NCI-H2081 (cell line): ENCODE measurements around the gene FNDC8.
"Not testable (repeated sequence)": the region's sequence is repeated elsewhere in the genome, so short reads cannot be mapped to it uniquely, and the experiment has no call there.

Experiments
- DNase-seq, 2 experiments: peaks; one replicate each; lab custom pipeline; 2025; lab: John Stamatoyannopoulos, UW

The FNDC8 gene

DNA sequence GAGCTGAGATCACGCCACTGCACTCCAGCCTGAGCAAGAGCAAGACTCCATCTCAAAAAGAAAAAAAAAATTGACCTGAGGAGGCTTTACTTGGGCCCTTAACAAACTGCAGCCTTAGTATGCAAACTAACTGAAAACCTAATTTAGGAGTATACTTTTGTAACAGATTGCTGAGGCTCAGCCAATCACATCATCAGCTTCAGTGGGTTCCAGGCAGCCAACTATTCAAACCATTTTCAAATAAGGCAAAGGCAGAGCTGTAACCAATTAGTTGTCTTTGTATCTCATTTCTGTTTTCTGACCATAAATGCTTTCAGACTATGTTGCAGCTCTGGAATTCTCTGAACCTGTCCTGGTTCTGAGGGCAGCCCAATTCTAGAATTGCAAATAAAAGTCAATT, 25.7 kb upstream of the FNDC8 start:
- no peak for DNase-seq

DNA sequence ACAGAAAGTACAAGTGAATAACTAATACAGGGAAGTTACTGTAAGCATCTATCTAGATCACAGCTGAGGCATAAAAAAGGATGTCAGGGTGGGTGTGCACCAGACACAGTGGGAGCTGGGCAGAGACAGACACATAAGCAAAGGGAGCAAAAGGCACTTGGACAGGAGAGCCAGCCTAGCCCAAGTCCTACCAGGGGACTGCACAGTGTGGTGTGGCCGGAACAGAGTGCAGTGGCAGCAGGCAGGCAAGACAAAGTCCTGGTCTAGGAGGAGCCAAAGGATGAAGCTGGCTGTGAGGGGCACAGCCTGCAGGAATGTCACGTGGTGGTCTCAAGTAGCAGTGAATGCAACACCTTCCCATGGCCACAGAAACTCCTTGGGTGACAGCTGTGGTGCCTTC, 23.6 kb upstream of the FNDC8 start:
- no peak for DNase-seq

DNA sequence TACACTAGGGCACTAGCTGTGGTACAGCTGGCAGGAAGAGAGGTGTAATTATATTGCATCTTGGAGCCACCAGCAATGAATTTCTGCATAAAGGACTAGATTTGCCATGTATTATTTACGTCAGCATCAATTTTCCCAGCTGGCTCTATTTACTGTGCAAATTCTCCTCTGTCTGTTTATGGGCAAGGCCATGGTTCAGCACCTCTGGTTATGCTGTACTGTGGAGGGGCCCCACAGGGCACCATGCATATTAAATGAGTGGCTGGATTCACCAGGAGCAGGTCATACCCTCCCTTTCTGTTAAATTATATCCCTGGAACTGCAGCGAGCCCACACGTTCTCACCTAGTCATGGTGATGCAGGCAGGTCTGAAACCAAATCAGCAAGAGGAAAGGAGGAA, 21.5 kb upstream of the FNDC8 start:
- peak; percentile 62 to 93 for DNase-seq

DNA sequence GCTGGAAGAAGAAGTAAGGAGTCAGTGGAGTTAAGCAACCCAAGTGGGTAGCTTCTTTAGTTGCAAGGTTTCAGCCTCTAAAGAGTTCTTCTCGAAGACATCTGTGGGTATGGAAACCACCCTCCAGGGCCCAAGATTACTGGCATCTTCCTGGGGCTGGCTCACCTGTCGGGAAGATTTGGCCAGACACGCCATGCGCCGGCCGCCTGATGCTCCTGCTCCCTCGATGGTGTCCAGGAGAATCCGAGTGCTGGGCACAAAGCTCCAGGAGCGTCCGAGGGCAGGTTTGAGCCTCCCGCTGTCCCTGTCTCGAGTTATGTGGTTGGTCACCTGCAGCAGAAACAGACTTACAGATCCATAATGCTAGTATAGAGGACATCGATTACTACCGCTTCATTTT, 20.4 kb upstream of the FNDC8 start:
- DNase-seq = no peak

DNA sequence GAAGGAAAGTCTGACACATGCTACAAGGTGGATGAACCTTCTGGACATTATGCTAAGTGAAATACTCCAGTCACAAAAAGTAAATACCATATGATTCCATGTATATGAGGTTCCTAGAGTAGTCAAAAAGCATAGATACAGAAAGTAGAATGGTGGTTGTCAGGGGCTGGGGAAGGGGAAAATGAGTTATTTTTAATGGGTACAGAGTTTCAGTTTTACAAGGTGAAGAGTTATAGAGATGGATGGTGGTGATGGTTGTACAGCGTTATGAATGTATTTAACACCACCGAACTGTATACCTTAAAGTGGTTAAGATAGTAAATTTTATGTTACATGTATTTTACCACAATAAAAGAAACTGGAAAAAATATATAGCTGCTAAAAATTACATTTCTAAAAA, 19.7 kb upstream of the FNDC8 start:
- DNase-seq = no peak

DNA sequence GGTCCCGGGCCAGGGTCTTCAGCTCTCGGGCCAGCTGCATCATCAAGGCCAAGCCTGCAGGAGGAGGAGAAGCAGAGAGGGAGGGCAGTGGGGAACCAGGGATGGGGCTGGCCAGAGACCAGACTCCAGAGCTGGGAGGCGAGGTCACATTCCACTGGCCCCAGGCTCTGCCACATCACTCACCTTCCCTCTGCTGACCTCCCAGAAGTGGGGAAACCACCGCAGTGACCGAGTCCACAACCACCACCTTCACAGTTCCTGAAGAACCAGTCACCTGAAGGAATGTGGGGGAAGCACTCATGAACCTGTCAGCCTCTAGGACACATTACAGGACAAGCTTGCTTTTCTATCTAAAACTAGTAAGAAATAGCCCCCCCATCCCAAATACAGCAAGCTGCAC, 18.1 kb upstream of the FNDC8 start:
- no peak for DNase-seq

DNA sequence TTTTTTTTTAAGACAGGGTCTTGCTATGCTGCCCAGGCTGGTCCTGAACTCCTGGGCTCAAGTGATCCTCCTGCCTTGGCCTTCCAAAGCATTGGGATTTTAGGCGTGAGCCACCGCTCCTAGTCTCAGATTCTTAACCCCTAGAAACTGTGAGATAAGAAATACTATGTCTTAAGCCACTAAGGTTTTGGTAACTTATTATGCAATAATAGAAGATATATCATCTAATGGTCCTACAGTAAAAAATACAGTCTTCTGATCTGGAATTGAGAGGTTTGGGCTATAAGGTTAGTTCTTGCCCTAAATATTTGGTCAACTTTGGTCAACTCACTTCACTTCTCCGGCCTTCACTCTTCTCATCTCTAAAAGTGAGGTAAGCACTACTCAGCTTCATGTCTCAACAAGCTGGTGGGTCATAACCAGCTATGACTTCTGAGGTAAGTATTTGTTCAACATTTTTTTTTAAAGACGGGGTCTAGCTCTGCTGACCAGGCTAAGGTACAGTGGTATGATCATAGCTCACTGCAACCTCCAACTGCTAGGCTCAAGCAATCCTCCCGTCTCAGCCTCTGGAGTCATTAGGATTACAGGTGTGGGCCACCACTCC, 16.5 kb upstream of the FNDC8 start:
- no peak for DNase-seq

DNA sequence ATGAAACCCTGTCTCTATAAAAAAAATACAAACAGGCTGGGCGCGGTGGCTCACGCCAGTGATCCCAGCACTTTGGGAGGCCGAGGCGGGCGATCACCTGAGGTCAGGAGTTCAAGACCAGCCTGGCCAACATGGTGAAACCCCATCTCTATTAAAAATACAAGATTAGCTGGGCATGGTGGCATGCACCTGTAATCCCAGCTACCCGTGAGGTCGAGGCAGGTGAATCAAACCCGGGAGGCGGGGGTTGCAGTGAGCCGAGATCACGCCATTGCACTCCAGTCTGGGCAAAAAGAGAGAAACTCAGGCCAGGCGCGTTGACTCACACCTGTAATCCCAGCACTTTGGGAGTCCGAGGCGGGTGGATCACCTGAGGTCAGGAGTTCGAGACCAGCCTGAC, 10.6 kb upstream of the FNDC8 start:
- DNase-seq = not testable (repeated sequence)

DNA sequence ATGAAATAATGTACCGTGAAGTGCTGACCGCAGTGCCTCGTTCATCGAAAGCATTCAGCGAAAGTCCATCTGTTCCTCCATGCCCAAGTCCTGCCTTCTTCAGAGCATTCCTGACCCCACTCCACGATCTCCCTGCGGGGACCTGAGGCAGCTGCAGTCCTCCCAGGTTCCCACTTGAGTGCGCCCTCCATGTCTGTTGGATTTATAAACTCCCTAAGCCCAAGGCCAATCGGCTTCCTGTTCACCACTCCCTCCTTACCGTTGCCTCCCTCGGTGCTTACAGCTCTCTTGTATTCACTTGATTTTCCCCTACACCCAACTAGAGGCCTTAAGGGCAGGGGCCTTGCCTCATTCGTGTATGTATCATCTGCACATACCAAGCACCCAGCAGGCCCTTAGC, 4.6 kb upstream of the FNDC8 start:
- DNase-seq = no peak

DNA sequence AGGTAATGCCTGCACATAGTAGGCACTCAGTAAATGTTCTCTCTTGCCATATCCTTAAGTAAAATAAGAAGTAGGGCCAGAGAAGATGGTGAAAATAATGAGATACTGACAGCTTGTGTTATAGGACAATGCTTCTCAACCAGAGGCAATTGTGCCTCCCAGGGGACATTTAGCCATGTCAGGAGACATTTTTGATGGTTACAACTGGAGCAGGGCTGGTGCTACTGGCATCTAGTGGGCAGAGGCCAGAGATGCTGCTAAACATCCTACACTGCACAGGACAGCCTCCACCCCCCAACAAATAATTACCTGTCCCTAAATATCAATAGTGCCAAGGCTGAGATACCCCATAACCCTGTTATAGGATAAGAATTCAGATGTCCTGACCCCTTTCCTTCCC, 3.4 kb upstream of the FNDC8 start:
- DNase-seq = peak in 1 of 2 experiments; percentile 43

DNA sequence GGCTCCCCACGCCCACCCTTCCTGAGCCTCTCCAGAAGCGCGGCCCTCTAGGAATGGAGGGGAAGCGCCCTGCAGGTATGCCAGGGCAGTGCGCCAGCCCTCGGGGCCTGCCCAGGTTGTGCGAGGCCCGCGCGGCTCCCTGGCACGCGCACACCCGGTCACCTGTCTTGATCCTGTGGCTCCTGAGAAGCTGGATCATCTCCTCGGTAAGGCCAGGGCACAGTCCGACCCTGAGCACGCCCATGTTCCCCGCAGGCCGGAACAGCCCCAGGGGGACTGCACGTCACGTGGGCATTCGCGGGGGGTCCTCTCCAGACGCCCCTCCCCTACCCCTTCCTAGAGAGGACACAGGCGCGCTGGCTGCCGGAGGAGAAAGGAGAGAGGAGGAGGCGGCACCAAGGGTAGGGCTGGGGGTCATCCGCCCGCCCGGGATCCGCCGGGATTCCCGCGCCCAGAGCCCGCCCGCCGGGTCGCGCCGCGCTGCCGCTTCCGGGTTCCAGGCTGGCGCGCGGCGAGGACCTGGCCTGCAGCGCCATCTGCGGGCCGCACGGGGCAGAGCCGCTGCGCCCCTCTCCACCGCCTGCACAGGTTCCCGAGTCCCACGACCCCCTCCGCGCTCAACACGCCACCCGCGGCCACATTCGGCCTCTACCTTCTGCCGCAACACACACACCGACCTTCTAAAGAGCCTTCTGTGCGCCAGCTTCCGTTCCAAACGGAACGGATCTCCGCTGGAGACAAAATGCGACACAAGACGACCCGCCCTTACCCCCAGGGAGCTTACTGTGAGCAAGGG, 1.8 kb upstream of the FNDC8 start, which contains the start of gene RAD51D:
Gene RAD51D (minus strand): TSS at position 491 of the 796 bp plus-strand sequence. CDS start 247 bp downstream, at position 244.
- DNase-seq = peak; percentile 78 to 84

DNA sequence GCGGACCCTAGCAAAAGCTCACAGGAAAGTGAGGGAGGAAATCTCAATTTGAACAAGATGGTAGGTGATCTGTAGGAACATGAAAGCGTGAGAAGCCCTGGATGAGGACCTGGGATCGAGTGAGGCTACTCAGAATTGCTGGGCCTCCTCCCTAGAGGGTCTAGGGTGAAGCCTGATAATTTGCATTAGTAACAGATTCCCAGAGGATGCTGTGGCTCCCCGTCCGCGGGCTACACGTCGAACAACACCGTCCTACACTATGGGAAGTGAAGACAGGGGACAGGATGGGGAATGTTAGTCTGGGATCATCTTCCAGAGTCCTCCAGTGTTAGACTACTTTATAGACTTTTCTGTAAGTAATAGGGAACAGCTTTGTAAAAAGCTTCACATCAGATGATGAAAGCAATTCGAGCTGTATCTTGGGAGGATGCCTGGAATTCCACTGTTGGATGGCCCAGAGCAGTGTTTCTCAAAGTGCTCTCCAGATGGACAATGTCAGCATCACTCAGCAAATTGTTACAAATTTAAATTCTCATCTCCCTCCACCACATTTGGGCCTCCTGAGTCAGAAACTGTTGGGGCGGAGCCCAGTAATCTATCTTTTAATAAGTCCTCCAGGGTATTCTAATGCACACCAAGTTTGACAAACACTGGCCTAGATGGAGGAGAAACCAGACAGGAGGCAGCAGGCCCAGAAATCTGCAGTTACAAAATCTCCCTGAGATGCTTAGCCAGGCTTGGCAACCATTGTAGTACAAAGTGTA, 6.5 kb downstream of the FNDC8 start:
- no peak for DNase-seq

DNA sequence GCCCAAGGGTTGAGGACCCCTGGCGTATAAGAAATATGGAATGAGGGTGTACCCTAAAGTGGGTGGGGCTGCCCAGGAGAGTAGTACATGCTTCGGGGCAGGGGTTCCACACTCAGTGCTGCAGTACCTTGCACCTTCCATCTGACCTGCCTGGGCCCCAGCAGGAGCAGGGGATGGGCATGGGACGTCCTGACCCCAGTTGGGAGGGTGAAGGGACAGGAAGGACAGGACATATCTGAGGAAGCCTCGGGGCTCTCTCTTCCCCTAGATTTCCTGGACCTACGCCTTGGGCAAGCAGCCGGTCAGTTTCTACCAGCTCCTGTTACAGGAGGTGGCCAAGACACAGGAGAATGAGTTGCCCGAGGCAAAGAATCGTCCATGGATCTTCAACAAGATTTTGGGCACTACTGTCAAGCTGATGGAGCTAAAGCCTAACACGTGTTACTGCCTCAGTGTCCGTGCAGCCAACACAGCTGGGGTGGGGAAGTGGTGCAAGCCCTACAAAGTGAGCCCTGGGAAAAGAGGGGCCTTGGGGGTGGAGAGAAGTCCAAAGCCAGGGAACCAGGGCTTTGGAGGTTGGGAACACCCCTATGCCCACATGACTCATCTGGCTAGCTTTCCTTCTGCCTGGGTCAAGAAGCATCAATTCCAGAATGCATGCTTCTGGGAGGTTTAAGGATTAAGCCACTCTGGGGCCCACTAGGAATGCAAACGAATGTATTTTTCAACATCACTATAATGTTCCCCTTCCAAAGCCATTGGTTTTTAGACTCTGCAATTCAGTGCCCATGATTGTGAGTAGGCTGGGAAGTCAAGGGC, 7.9 kb downstream of the FNDC8 start:
- DNase-seq = no peak

DNA sequence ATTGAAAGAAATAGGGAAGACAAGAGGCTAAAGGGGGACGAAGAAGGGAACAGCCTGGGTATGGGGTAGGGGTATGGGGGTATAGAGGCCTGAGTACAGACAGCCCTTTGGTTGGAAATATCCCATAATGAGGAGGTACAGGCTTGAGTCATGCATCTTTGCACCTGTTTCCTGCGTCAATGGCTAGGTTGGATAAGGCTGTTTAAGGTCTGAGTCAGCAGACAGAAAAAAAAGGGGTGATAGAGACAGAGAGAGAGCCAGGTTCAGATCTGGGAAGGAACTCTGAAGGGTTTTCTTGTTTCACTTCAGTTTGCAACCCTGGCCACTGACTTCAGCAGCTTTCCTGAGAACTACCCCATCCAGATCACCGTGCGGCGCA, 8.5 kb downstream of the FNDC8 start:
- no peak for DNase-seq

DNA sequence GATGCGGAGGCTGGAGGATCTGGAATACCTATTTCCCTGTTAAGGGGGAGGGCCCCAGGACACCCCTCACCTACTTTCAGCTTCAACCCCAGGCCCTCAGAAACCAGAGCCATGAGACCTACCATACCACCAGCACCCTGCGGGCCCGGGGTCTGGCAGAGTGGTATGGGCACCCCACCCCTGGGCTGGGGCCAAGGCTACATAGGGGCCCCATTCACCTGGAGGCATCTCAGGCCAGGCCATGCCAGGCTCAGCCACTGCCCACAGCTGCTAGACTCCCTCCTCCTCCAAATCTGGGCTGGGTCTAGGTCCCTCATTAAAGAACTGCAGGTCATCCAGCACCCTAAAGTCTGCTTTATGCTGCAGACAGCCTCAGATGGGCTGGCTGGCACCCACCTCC, 9.0 kb downstream of the FNDC8 start:
- no peak for DNase-seq

DNA sequence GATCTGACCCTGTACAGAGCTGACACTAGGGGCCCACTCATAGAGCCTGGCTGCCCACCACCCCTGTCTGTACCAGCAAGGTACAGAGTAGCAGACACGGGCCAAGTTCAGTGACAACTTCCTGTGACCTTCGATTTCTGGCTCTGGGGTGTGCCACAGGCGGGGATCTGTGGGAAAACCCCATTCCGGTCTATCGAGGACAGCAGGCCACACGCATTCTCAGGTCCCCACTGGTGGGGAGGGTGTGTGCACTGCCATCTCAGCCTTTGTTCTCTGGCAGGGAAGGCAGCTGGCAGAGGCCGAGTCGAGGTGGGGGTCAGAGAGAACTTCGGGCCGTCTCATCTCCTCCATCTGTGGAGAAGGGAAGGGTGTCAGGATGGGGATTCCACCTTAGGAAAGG, 10.7 kb downstream of the FNDC8 start:
- DNase-seq = no peak

DNA sequence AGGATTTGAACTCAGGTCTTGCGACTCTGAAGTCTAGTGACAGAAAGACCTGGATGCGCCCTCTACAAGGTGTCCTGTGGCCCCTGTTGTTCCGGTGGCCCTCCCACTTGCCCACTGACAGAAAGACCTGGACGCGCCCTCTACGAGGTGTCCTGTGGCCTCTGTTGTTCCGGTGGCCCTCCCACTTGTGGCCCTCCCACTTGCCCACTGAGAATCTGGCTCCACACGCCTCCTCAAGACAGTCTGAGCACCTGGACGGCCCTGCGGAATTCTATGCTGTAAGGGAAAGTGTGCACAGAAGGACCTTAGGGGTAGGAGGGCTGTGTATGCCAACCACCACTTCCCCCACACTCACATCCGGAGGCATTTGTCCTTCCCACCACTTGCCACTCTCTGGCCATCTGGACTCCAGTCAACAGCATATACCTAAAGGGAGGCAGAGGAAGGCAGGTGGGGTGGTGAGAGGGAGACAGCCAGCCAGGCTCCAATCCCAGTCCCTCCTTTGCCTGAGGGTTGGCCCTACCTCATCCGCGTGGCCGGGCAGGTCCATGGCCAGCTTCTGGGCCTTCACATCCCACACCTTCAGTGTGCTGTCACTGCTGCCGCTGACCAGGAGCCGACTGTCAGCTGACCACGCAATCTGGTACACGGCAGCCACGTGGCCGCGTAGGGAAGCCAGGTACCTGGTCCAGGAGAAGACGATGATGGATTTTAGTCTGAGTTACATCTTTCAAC, 11.6 kb downstream of the FNDC8 start:
- no peak for DNase-seq

DNA sequence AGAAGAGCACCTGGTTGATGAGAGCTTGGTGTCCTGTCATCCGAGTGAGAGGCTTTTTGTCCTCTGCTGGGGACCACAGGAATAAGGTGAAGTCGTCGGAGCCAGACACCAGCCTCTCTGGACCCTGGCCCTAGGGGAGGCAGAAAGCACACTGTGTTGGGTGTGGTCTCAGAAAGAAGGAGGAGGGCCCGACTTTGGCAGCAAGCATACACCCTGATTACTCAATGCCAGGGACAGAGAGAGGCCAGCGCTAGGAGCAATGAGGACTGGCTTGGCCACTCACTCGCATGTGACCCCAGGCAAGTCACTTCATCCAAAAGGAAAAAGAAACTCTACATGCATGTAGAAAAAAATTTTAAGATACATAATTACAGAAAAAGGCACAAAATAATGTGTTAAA, 13.9 kb downstream of the FNDC8 start:
- no peak for DNase-seq

DNA sequence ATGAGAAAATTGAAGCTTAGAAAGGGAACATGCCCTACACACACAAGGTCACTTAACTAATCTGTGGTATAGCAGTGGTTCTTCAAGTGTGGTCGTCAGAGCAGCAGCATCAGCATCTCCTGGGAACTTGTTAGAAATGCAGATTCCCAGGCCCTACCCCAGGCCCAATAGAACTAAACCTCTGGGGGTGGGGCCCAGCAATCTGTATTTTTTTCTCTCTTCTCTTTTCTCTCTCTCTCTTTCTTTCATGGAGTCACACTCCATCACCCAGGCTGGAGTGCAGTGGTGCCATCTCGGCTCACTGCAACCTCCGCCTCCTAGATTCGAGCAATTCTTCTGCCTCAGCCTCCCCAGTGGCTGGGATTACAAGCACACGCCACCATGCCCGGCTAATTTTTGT, 16.8 kb downstream of the FNDC8 start:
- DNase-seq = no peak

DNA sequence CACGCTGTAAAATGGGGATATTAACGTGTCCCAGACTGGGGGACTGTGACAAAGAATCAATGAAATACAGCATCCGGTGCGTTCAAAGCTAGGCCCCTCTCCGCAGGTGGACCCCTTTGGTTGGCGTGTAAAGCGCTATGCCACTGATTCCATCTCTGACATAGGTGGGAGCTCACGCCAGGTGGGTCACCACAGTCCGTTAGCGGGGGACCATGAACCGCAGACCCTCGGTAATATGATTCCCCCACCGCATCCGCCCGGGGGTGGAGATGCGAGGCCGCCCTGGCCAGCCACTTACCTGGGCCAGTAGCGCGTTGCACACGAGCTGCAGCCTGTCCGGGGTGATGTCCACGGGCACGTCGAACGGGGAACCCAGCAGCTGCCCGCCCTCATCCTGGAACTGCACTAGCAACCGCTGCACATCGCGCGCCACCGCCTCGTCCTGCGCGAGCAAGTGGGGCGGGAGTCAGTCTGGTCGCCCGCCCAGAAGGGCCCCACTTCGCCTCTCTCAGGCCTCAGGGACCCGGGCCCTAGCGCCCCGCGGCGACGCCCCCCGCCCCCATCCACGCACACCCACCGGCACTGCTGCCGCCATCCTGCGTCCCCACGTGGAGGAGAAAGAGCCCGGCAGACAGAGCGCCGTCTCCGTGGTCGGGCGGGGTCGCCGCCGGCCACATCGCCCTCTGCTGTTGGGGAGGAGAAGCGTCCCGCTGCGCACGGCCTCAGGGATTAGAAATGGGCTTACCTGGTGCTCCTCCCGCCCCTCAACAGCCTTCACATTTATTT, 20.5 kb downstream of the FNDC8 start, which contains the start of gene NLE1:
Gene NLE1 (minus strand): TSS at position 623 of the 786 bp plus-strand sequence. CDS start 28 bp downstream, at position 595.
- DNase-seq = peak; percentile 70 to 86

DNA sequence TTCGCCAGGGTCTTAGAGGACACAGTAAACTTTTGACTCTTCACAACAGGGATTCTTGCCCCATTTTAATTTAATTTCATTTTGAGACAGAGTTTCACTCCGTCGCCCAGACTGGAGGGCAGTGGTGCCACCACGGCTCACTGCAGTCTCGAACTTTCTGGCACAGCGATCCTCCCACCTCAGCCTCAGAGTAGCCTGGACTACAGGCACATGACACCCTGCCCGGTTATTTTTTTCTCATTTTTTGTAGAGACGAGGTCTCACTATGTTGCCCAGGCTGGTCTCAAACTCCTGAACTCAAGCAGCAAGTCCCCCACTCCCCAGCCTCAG, 21.0 kb downstream of the FNDC8 start:
- no peak for DNase-seq
